Muscle layer of colon (tissue), 2 donors: ENCODE data around the gene SLC17A9.

Experiments used
- H3K27ac ChIP-seq: one replicate; pipeline ENCODE4 v1.7.0; 2013; ENCODE audit warnings: low read depth, mild to moderate bottlenecking, low read length, moderate library complexity
- H3K27me3 ChIP-seq, 2 donors: one replicate each; pipeline ENCODE4 v1.7.0; 2013; ENCODE audit warnings: low read length in 2 of 2, mild to moderate bottlenecking in 2 of 2; ENCODE audit not compliant: insufficient read depth in 2 of 2, control insufficient read depth in 1 of 2
- H3K36me3 ChIP-seq: one replicate; pipeline ENCODE4 v1.7.0; 2013; ENCODE audit warnings: mild to moderate bottlenecking, low read length; ENCODE audit not compliant: insufficient read depth
- H3K4me1 ChIP-seq: one replicate; pipeline ENCODE4 v1.7.0; 2013; ENCODE audit warnings: mild to moderate bottlenecking, low read length; ENCODE audit not compliant: insufficient read depth
- H3K4me3 ChIP-seq, 2 donors: one replicate each; pipeline ENCODE4 v1.7.0; 2013; ENCODE audit warnings: low read length in 2 of 2, low read depth in 1 of 2, mild to moderate bottlenecking in 1 of 2, moderate library complexity in 1 of 2
- H3K9ac ChIP-seq: one replicate; pipeline ENCODE4 v1.7.0; 2013; ENCODE audit warnings: low read length
- H3K9me3 ChIP-seq: one replicate; pipeline ENCODE4 v1.7.0; 2013; ENCODE audit warnings: mild to moderate bottlenecking, low read length
- donor health status: abdominal sarcoma.
- donor health status: Adenocarcinoma of cecum.

SLC17A9 gene

DNA sequence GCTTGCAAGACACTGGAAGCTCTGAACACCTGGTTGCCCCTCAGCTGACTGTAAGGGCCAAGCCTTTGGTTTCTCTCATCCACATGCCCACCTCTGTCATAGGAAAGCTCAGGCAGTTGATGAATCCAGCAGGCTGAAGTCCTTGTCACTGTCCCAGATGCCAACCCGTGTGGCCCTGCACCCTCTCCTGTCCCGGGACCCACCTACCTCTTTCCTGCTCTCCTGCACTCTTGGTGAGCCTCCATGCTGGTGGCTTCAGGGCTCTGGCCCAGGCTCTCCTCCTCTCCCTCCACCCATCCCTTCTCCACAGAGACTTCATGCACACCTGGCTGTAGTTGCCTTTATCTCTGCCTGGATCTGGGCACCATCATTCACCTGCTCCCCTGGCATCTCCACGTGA is 18.5 kb upstream of the SLC17A9 start:
- Histone ChIP-seq H3K9ac (no peak overlapping the region), H3K36me3 (peaks cover 5% of the 10 kb centered on the region), H3K4me1 (peaks cover 20% of the 10 kb centered on the region)

DNA sequence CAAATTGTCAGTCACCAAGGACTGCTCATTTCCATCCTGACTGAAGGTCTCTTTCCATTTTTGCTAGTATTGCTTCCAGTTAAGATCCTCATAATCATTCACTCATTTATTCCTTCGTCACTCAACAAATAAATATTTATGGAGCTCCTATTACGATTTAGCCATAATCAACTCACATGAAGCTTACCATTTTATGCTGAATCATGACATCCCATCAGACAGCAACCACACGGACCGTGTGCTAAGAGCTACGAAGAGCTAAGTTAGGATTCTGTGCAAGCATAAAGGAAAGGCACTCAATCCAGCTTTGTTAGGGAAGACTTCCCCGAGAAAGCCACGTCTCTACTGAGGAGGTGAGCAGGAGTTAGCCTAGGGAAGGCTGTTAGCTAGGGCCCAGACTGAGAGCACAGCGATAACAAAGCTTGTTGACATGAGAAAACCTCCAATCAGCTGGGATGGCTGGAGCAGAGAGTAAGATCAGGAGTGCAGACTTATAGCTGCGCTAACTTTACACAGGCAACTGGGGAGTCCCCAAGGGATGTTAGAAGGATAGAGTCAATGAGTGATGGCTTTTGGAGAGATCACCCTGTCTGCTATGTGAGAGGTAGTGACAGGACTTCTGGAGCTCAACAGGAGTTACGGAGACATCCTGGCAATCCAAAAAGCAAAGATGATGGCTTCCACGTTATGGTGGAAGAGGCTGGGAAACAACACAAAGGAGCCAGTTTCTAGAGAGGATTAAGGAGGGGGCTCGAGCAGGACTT is 17.1 kb upstream of the SLC17A9 start:
- peaks cover 5% of the 10 kb centered on the region for H3K36me3 ChIP-seq
- no peaks in the 10 kb centered on the region for H3K9me3 ChIP-seq
- H3K4me3 ChIP-seq: peak overlapping the region in 1 of 2 donors; percentile 26
- H3K27ac ChIP-seq: no peak overlapping the region
- H3K4me1 ChIP-seq: peaks cover 29% of the 10 kb centered on the region
- H3K9ac ChIP-seq: no peak overlapping the region
- no peaks in the 10 kb centered on the region for H3K27me3 ChIP-seq

More for the DNA sequence above, 18.5 kb upstream of the SLC17A9 start:
- H3K9me3 ChIP-seq: no peaks in the 10 kb centered on the region
- no peak overlapping the region for H3K4me3 ChIP-seq
- H3K27me3 ChIP-seq: no peaks in the 10 kb centered on the region
- H3K27ac ChIP-seq: no peak overlapping the region

DNA sequence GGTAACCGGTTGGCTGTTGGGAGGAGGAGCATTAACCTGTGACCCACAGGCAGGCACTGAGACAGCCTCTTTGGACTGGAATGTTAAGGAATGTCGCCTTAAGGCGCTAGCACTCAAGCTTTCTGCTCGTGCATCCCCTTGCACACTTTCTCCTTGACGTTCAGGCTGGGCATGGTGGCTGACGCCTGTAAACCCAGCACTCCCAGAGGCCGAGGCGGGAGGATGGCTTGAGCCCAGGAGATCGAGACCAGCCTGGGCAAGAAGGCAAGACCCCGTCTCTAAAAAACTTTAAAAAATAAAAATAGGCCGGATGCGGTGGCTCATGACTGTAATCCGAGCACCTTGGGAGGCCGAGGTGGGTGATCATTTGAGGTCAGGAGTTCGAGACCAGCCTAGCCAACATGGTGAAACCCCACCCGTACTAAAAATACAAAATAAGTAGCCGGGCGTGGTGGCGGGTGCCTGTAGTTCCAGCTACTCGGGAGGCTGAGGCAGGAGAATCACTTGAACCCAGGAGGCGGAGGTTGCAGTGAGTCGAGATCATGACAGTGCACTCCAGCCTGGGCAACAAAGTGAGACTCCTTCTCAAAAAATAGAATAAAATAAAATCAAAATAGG is 16.4 kb upstream of the SLC17A9 start:
- Histone ChIP-seq H3K27me3 (no peaks in the 10 kb centered on the region), H3K4me1 (peaks cover 29% of the 10 kb centered on the region), H3K4me3 (peak overlapping the region; percentile 22 to 91), H3K9me3 (no peaks in the 10 kb centered on the region), H3K36me3 (peaks cover 10% of the 10 kb centered on the region), H3K9ac (no peak overlapping the region), H3K27ac (no peak overlapping the region)

DNA sequence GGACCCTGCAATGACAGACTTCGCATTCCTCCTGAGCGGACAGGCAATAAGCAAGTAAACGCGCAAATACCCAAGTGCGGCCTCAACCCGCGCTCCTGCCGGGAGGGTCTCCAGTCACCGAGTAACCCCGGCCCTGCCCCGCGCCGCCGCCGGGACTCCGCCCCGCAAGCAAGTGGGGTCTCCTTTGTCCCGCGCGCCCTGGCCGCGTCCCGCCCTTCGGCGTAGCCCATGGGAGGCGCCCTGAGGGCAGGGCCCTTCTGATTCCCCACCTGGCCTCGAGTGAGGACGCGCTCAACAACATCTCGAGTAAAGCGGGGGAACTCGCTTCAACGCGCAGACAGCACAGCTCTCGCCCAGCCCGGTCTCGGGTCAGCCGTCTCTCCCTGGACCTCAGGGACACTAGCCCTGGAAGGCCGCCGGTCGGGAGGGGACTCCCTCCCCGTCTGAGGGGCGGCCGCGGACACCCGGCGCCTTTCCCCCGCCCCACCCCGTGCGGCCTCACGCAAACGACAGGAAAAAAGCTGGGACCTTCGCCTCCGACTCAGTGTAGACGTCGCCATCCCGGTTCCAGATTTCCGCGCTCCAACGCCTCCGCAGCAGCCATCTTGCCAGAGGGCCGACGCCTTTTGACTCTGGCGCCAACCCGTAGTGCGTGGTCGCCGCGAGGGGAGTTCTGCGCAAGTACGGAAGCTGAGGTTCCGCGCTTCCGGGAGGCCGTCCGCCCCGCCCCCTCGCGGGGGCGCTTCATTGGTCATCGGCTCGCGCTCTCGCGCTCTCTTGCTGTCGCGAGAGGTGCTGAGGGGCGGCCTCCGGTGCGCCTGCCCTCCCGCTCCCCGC is 15.0 kb upstream of the SLC17A9 start:
- Histone ChIP-seq H3K4me3 (peak overlapping the region; percentile 91 to 99), H3K36me3 (peaks cover 19% of the 10 kb centered on the region), H3K27ac (peak overlapping the region; percentile 80), H3K9me3 (no peaks in the 10 kb centered on the region), H3K4me1 (peaks cover 29% of the 10 kb centered on the region), H3K27me3 (no peaks in the 10 kb centered on the region), H3K9ac (peak overlapping the region; percentile 91)

DNA sequence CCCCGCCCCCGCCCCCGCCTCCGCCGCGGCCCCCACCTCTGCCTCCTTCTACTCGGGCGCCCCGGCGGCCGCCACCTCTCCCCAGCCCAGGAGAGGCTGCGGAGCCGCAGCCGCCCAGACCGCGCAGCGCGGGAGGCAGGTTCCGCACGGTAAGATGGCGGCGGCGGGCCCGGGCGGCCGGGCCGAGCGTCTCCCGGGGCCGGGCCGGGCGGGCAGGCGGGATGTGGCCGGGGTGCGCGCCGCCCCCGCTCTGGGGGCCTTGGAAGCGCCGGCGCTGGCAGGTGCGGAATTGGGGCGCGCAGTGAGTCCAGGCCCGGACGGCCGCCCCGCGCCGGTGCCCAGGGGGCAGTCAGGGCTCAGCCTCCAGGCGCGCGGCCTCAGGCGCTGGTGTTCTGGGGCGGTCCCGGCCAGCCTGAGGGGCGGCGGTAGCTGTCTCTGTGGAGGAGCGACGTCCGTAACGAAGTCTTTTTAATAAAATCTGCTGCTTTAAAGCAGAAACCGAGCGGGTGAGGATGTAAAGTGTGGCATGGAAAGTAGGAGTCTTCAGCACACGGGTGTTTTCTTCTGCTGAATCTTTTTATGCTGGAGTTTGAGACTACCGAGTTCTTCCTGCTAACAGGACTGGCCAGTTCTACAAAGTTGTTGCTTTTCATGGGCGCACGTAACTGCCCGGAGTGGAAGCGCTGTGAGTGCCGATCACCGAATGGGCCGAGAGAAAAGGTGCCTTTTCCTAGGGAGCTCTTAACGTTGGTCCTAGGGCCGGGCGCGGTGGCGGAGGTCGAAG is 14.2 kb upstream of the SLC17A9 start, which contains the start of gene GID8:
TSS of gene GID8 (plus strand) at position 43 of the 784 bp plus-strand sequence. CDS start 3,356 bp downstream, outside the sequence.
- Histone ChIP-seq H3K27ac (peak within 1 kb of the TSS; percentile 85), H3K4me1 (peaks cover 29% of the 10 kb centered on the region), H3K36me3 (peaks cover 27% of the 10 kb centered on the region), H3K4me3 (peak within 1 kb of the TSS; percentile 91 to 99), H3K9me3 (no peaks in the 10 kb centered on the region), H3K9ac (peak within 1 kb of the TSS; percentile 92), H3K27me3 (no peaks in the 10 kb centered on the region)

DNA sequence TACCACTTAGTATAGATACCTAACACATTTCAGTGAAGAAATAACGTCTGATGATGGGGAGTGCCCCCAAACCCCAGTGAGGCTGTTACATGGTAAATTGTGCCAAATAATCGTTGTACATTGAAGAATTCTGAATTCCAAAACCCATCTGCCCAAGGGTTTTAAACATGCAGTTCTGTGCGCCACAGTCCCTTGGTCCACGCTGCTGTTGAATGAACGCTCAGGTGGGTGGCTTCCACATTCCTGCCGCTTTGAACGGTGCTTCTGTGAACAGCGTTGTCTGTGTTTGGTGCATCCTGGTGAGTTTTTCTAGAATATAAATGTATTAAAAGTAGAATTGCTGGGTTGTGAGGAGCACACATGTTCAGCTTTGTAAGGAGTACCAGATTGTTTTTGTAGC is 11.6 kb upstream of the SLC17A9 start:
- H3K36me3 ChIP-seq: peaks cover 48% of the 10 kb centered on the region
- peaks cover 22% of the 10 kb centered on the region for H3K4me1 ChIP-seq

DNA sequence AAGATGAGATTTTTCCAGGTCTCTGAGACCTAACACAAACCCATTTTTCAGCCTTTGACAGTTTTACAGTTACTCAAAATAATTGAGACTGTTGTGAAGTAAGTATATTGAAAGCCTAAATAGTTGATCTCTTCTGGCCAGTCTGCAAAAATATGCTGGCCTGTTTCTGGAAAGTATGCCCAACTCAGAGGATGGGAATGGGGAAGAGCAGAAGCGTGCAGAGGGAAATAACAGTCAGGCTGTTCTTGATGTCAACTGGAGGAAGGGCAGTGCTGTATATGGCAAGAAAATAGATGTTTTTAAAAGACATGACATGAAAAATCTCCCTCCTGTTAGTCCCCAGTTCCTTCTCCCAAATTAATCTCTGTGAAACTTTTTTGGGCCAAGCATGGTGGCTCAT is 10.7 kb upstream of the SLC17A9 start:
- no peaks in the 10 kb centered on the region for H3K27me3 ChIP-seq
- H3K9me3 ChIP-seq: no peaks in the 10 kb centered on the region
- H3K4me3 ChIP-seq: no peak overlapping the region
- no peak overlapping the region for H3K9ac ChIP-seq
- peaks cover 15% of the 10 kb centered on the region for H3K4me1 ChIP-seq
- H3K36me3 ChIP-seq: peaks cover 56% of the 10 kb centered on the region
- H3K27ac ChIP-seq: no peak overlapping the region

More for the DNA sequence above, 11.6 kb upstream of the SLC17A9 start:
- Histone ChIP-seq H3K9ac (no peak overlapping the region), H3K27me3 (no peaks in the 10 kb centered on the region), H3K9me3 (no peaks in the 10 kb centered on the region), H3K27ac (no peak overlapping the region), H3K4me3 (no peak overlapping the region)

DNA sequence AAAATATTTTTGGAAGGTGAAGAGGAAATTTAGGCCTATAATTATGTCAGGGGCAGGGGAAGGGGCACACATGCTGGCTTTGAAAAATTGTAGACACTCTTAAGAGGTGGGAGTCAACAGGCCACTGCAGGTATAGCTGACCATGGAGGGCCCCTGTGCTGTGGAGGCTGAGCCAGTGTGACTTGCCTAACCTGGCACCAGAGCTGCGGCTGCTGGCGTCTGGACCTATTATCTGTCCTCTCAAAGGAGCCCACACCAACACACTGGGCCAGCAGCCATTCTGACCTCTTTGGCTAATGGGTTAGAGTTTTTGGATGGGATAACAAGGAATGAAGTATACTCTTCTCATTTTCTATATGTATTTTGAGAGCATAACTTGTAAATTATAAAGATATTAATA is 10.1 kb upstream of the SLC17A9 start:
- Histone ChIP-seq H3K4me3 (no peak overlapping the region), H3K4me1 (peaks cover 12% of the 10 kb centered on the region), H3K36me3 (peaks cover 63% of the 10 kb centered on the region)

DNA sequence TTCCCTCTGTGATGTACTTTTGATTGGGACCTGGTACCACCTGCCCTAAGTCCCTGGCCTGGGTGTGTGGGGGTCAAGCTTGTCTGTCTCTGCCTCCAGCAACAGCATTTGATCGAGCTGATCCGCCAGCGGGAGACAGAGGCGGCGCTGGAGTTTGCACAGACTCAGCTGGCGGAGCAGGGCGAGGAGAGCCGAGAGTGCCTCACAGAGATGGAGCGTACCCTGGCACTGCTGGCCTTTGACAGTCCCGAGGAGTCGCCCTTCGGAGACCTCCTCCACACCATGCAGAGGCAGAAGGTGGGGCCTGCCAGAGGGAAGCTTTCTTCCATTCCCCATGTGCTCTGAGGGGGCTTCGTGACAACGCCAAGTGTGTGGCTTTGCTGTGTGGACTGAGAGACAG is 9.1 kb upstream of the SLC17A9 start:
- H3K27me3 ChIP-seq: no peaks in the 10 kb centered on the region
- H3K4me3 ChIP-seq: no peak overlapping the region
- H3K4me1 ChIP-seq: peaks cover 12% of the 10 kb centered on the region
- H3K36me3 ChIP-seq: peaks cover 70% of the 10 kb centered on the region
- no peaks in the 10 kb centered on the region for H3K9me3 ChIP-seq
- H3K27ac ChIP-seq: no peak overlapping the region
- H3K9ac ChIP-seq: no peak overlapping the region

More for the DNA sequence above, 10.1 kb upstream of the SLC17A9 start:
- no peak overlapping the region for H3K9ac ChIP-seq
- H3K9me3 ChIP-seq: no peaks in the 10 kb centered on the region
- H3K27ac ChIP-seq: no peak overlapping the region
- no peaks in the 10 kb centered on the region for H3K27me3 ChIP-seq

DNA sequence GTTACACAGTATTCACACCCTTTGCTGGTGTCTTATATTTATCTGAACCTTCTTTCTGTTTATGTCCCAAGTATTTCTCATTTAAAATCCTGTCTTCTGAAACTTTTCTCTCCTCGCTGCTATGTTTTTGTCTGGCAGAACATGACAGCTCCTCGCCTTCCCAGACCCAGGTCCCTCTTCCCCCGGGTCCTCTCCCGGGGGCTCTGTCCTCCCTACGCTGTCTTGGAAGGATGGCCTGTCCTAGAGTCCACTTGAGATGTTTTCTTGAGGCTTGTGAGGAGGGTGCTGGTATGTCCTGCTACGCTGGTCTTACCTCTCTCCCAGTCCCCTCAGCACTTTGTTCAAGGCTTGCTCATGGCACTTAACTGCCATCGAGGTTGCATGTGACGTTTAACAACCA is 8.3 kb upstream of the SLC17A9 start:
- no peaks in the 10 kb centered on the region for H3K27me3 ChIP-seq
- peaks cover 70% of the 10 kb centered on the region for H3K36me3 ChIP-seq
- no peak overlapping the region for H3K27ac ChIP-seq
- H3K4me1 ChIP-seq: peaks cover 7% of the 10 kb centered on the region
- no peaks in the 10 kb centered on the region for H3K9me3 ChIP-seq
- no peak overlapping the region for H3K4me3 ChIP-seq
- H3K9ac ChIP-seq: no peak overlapping the region
